Hematopoietic multipotent progenitor cell treated with erythropoietin and hydrocortisone succinate and interleukin-3 and kit ligand, for 4 days (in vitro differentiated cells): ENCODE data around the gene DYNLT4.
"Not testable (repeated sequence)": the region's sequence is repeated elsewhere in the genome, so short reads cannot be mapped to it uniquely, and the experiment has no call there.

Experiments used
- DNase-seq: peaks from one replicate; pipeline ENCODE4 v3.0.0-alpha.2; 2015

The DYNLT4 gene

GRCh38 chr1:44828003-44828651 lies 21.0 kb upstream of the DYNLT4 start:
- no peak for DNase-seq

GRCh38 chr1:44827197-44828002 lies 20.2 kb upstream of the DYNLT4 start:
- peak; percentile 50 for DNase-seq

- peak; percentile 85 for DNase-seq
Observed at GRCh38 chr1:44826375-44827196, 19.4 kb upstream of the DYNLT4 start.

GRCh38 chr1:44824392-44824791 lies 17.2 kb upstream of the DYNLT4 start:
- not testable (repeated sequence) for DNase-seq

GRCh38 chr1:44822981-44823451 lies 15.9 kb upstream of the DYNLT4 start:
- no peak for DNase-seq

GRCh38 chr1:44822131-44822701 lies 15.1 kb upstream of the DYNLT4 start:
- no peak for DNase-seq

GRCh38 chr1:44821240-44821715 lies 14.1 kb upstream of the DYNLT4 start:
- no peak for DNase-seq

GRCh38 chr1:44820328-44821239 lies 13.4 kb upstream of the DYNLT4 start:
- no peak for DNase-seq

- peak; percentile 98 for DNase-seq
Observed at GRCh38 chr1:44819608-44820327, 12.6 kb upstream of the DYNLT4 start.

- no peak for DNase-seq
Observed at GRCh38 chr1:44819196-44819607, 12.1 kb upstream of the DYNLT4 start.

- DNase-seq = no peak
Observed at GRCh38 chr1:44817771-44818495, 10.8 kb upstream of the DYNLT4 start.

- no peak for DNase-seq
Observed at GRCh38 chr1:44817307-44817706, 10.2 kb upstream of the DYNLT4 start.

- not testable (repeated sequence) for DNase-seq
Observed at GRCh38 chr1:44815926-44816325, 8.8 kb upstream of the DYNLT4 start.

- no peak for DNase-seq
Observed at GRCh38 chr1:44812822-44813543, 5.8 kb upstream of the DYNLT4 start.

- DNase-seq = no peak
Observed at GRCh38 chr1:44811234-44811633, 4.1 kb upstream of the DYNLT4 start.

GRCh38 chr1:44810762-44811105 lies 3.6 kb upstream of the DYNLT4 start:
- DNase-seq = not testable (repeated sequence)

- no peak for DNase-seq
Observed at GRCh38 chr1:44810101-44810761, 3.1 kb upstream of the DYNLT4 start.

GRCh38 chr1:44808938-44809917 lies 2.1 kb upstream of the DYNLT4 start:
- DNase-seq = peak; percentile 85
